ENCODE data around the gene ADGRB3. TPM values are rescaled to one million over a fixed set of nuclear protein-coding genes. Genes with fewer than 3 reads are reported as not detected.

Gene ADGRB3
- polyA plus RNA-seq, 3 donors = 0.04 to 0.23 (median 0.05) TPM

- intact Hi-C loops (cut with micrococcal nuclease) = no loop called here
- no peak overlapping the region for H3K4me3 Mint-ChIP-seq
These were observed 203.5 kb downstream of the ADGRB3 start for GRCh38 chr6:68838571-68838970.

GRCh38 chr6:68852791-68853190, 217.7 kb downstream of the ADGRB3 start:
- Mint-ChIP-seq H3K9me3 (peaks cover 0 to 10% (median under 1%) of the 10 kb centered on the region in 7 donors), H3K4me3 (no peak overlapping the region), H3K27ac (no peak overlapping the region), H3K36me3 (no peaks in the 10 kb centered on the region), H3K4me1 (no peaks in the 10 kb centered on the region), H3K27me3 (ENCODE audit: low read depth in 3 of 3) (no peaks in the 10 kb centered on the region)
- Histone ChIP-seq H3K4me2 (replicated peaks; ENCODE audit: extremely low read depth, low read length, poor library complexity, severe bottlenecking) (no peak overlapping the region), H3K9ac (ENCODE audit: insufficient read depth, low read length, poor library complexity, severe bottlenecking) (no peak overlapping the region), H3K27me3 (ENCODE audit: control insufficient read depth in 2 of 2, insufficient read depth in 2 of 2, low read length in 2 of 2) (no peaks in the 10 kb centered on the region), H3K4me1 (ENCODE audit: control insufficient read depth in 1 of 2, insufficient read depth in 2 of 2, low read length in 2 of 2) (no peaks in the 10 kb centered on the region), H2AFZ (ENCODE audit: insufficient read depth, low read depth, low read length, poor library complexity, severe bottlenecking) (no peak overlapping the region), H4K20me1 (ENCODE audit: insufficient read depth, low read length) (no peaks in the 10 kb centered on the region), H3K27ac (ENCODE audit: low read depth in 1 of 2, low read length in 2 of 2) (no peak overlapping the region), H3K9me3 (replicated peaks in 1 of 2; ENCODE audit: control insufficient read depth in 1 of 2, insufficient read depth in 1 of 2, low read length in 2 of 2) (peaks cover 0 to 9% of the 10 kb centered on the region in 2 donors), H3K79me2 (ENCODE audit: insufficient read depth, low read length) (no peaks in the 10 kb centered on the region), H3K4me3 (replicated peaks in 1 of 3; ENCODE audit: low read depth in 2 of 3, low read length in 3 of 3) (no peak overlapping the region), H3K36me3 (replicated peaks in 1 of 2; ENCODE audit: control insufficient read depth in 1 of 2, insufficient read depth in 2 of 2, low read length in 2 of 2) (no peaks in the 10 kb centered on the region)
- no peak for TF ChIP-seq CTCF (IDR thresholded peaks at IDR 0.05)
- intact Hi-C loops (cut with micrococcal nuclease) = no loop called here
- DNase-seq = no peak

More at GRCh38 chr6:68838571-68838970, 203.5 kb downstream of the ADGRB3 start:
- TF ChIP-seq CTCF (IDR thresholded peaks at IDR 0.05) = no peak
- no peak for DNase-seq
- Histone ChIP-seq H3K4me3 (replicated peaks in 1 of 3; ENCODE audit: low read depth in 2 of 3, low read length in 3 of 3) (no peak overlapping the region), H3K36me3 (replicated peaks in 1 of 2; ENCODE audit: control insufficient read depth in 1 of 2, insufficient read depth in 2 of 2, low read length in 2 of 2) (no peaks in the 10 kb centered on the region), H3K4me1 (ENCODE audit: control insufficient read depth in 1 of 2, insufficient read depth in 2 of 2, low read length in 2 of 2) (no peaks in the 10 kb centered on the region), H3K9ac (ENCODE audit: insufficient read depth, low read length, poor library complexity, severe bottlenecking) (no peak overlapping the region), H3K4me2 (replicated peaks; ENCODE audit: extremely low read depth, low read length, poor library complexity, severe bottlenecking) (no peak overlapping the region), H3K27ac (ENCODE audit: low read depth in 1 of 2, low read length in 2 of 2) (no peak overlapping the region), H2AFZ (ENCODE audit: insufficient read depth, low read depth, low read length, poor library complexity, severe bottlenecking) (no peak overlapping the region), H4K20me1 (ENCODE audit: insufficient read depth, low read length) (no peaks in the 10 kb centered on the region), H3K27me3 (ENCODE audit: control insufficient read depth in 2 of 2, insufficient read depth in 2 of 2, low read length in 2 of 2) (no peaks in the 10 kb centered on the region), H3K9me3 (replicated peaks in 1 of 2; ENCODE audit: control insufficient read depth in 1 of 2, insufficient read depth in 1 of 2, low read length in 2 of 2) (no peaks in the 10 kb centered on the region), H3K79me2 (ENCODE audit: insufficient read depth, low read length) (no peaks in the 10 kb centered on the region)
- Mint-ChIP-seq H3K36me3 (no peaks in the 10 kb centered on the region), H3K27me3 (ENCODE audit: low read depth in 3 of 3) (no peaks in the 10 kb centered on the region), H3K27ac (no peak overlapping the region), H3K4me1 (no peaks in the 10 kb centered on the region), H3K9me3 (peaks cover 0 to 5% (median 3%) of the 10 kb centered on the region in 7 donors)
